HL-60 (cell line): ENCODE results near the gene TBC1D9B.

ENCODE experiments used
- CTCF ChIP-seq: IDR thresholded peaks from one replicate; pipeline ENCODE4 v1.5.1; 2011; ENCODE audit warnings: low read length, control low read depth, inconsistent platforms; ENCODE audit not compliant: insufficient read depth
- GABPA ChIP-seq: IDR thresholded peaks from 2 replicates; pipeline ENCODE4 v1.6.1; 2012; ENCODE audit warnings: low read depth
- POLR2AphosphoS5 ChIP-seq: IDR thresholded peaks from 2 replicates; pipeline ENCODE4 v1.6.1; 2012; ENCODE audit warnings: low read depth
- REST ChIP-seq: IDR thresholded peaks from 2 replicates; pipeline ENCODE4 v1.6.1; 2012; ENCODE audit warnings: low read depth; ENCODE audit not compliant: insufficient replicate concordance
- SPI1 ChIP-seq: IDR thresholded peaks from 2 replicates; pipeline ENCODE4 v1.6.1; 2012; ENCODE audit warnings: low read depth, mild to moderate bottlenecking, borderline replicate concordance

GRCh38 chr5:179836225-179837019 is 71.3 kb downstream of the TBC1D9B start:
- TF ChIP-seq CTCF (no peak), REST (no peak), SPI1 (no peak), POLR2AphosphoS5 (no peak), GABPA (no peak)
